Right lobe of liver (tissue), 4 donors: ENCODE results near the gene RDH5.

Experiments used
- POLR2A ChIP-seq: fragments of 450-650 bp; IDR thresholded peaks from one replicate; pipeline ENCODE4 v1.6.1; 2017; ENCODE audit warnings: antibody characterized with exemption, mild to moderate bottlenecking
- TF ChIP-seq, protein P1 (sequence below), 4 donors: fragments of 200-600 bp in 3 of 4; fragments of 450-650 bp in 1 of 4; IDR thresholded peaks; one replicate each; pipeline versions ENCODE4 v1.5.1 to v1.8.0; 2016 to 2022; ENCODE audit warnings: antibody characterized with exemption in 4 of 4, mild to moderate bottlenecking in 2 of 4
- donor health status: DM: no; HTN: no; CAD: no.
- donor health status: DM: no; HTN: no; CAD: no.
- donor health status: DM: no; HTN: yes; CAD: no.

DNA sequence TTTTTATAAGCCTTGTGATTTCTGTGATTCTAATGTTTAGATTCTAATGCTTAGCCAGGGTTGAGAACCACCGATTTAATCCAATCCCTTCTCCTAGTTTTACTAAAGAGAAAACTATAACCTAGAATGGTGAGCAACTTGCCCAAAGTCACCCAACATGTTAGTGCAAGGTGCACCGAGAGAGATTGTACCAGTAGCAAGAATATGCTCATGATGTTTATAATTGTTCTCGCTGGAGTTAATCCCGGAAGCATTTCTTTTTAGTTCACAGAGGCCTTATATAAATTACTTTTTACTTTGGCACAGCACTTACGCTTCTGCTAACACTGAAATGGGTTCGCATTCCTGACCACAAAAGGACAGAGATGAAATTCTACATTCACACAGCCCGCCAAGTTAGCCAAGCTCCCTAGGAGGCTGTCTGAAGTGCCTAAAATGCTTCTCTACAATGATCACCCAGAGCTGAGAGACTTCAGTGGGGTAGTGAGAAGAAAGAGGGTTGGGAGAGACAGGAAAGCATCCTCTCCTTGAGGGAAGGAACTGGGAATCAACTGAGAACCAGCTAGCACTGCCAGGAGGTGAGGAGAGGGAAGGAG is 4.9 kb upstream of the RDH5 start:
- TF ChIP-seq, protein P1, sequence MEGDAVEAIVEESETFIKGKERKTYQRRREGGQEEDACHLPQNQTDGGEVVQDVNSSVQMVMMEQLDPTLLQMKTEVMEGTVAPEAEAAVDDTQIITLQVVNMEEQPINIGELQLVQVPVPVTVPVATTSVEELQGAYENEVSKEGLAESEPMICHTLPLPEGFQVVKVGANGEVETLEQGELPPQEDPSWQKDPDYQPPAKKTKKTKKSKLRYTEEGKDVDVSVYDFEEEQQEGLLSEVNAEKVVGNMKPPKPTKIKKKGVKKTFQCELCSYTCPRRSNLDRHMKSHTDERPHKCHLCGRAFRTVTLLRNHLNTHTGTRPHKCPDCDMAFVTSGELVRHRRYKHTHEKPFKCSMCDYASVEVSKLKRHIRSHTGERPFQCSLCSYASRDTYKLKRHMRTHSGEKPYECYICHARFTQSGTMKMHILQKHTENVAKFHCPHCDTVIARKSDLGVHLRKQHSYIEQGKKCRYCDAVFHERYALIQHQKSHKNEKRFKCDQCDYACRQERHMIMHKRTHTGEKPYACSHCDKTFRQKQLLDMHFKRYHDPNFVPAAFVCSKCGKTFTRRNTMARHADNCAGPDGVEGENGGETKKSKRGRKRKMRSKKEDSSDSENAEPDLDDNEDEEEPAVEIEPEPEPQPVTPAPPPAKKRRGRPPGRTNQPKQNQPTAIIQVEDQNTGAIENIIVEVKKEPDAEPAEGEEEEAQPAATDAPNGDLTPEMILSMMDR (IDR thresholded peaks at IDR 0.05): no peak
- TF ChIP-seq POLR2A: no peak
